Liver (tissue), 3 donors: ENCODE measurements around the gene BAHCC1.

Experiments
- EGR1 ChIP-seq, 2 donors: IDR thresholded peaks; 2 replicates each; pipeline ENCODE4 v1.6.1; 2016 to 2018; ENCODE audit warnings: antibody characterized with exemption in 2 of 2, low read depth in 2 of 2
- GABPA ChIP-seq, 2 donors: IDR thresholded peaks in 1 of 2; conservative IDR thresholded peaks in 1 of 2; 2 replicates each; pipeline ENCODE4 v1.6.1; 2016; ENCODE audit warnings: antibody characterized with exemption in 2 of 2, mild to moderate bottlenecking in 1 of 2, moderate library complexity in 1 of 2
- RAD21 ChIP-seq, 2 donors: IDR thresholded peaks; 2 replicates each; pipeline ENCODE4 v1.6.1; 2016; ENCODE audit warnings: antibody characterized with exemption in 2 of 2, mild to moderate bottlenecking in 2 of 2
- SP1 ChIP-seq: IDR thresholded peaks from 2 replicates; pipeline ENCODE4 v1.6.1; 2018; ENCODE audit warnings: antibody characterized with exemption, mild to moderate bottlenecking
- TAF1 ChIP-seq: conservative IDR thresholded peaks from 2 replicates; pipeline ENCODE4 v1.6.1; 2016; ENCODE audit warnings: antibody characterized with exemption, mild to moderate bottlenecking
- YY1 ChIP-seq: IDR thresholded peaks from 2 replicates; pipeline ENCODE4 v1.6.1; 2016; ENCODE audit warnings: antibody characterized with exemption, mild to moderate bottlenecking
- TF ChIP-seq, protein P1 (sequence below): fragments of 150-350 bp; IDR thresholded peaks from 2 replicates; pipeline ENCODE4 v1.5.1; 2017; ENCODE audit warnings: improper control_type of control experiment, low read depth, low read length; ENCODE audit not compliant: missing input control
- TF ChIP-seq, protein P2 (sequence below): IDR thresholded peaks from 2 replicates; pipeline ENCODE4 v1.6.1; 2016; ENCODE audit warnings: antibody characterized with exemption, mild to moderate bottlenecking
- TF ChIP-seq, protein P3 (sequence below): IDR thresholded peaks from 2 replicates; pipeline ENCODE4 v1.6.1; 2016; ENCODE audit warnings: antibody characterized with exemption
- donor health status: healthy.
- donor health status: healthy.

DNA sequence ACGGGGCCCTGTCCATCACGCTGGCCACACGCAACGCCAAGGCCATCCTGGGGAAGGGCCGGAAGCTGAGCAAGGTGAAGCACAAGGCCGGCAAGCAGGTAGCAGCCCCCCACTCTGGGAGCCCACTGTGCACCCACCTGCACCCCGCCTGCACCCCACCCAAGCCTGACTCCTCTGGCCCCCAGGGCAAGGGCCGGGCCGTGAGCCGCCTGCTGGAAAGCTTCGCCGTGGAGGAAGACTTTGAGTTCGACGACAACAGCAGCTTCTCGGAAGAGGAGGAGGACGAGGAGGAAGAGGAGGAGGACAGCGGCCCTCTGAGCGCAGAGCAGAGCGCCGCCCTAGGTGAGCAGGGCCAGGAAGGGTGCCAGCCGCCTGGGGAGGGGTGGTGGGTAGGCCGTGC, 63.4 kb downstream of the BAHCC1 start:
- TF ChIP-seq RAD21 (IDR thresholded peaks at IDR 0.05): no peak
- TF ChIP-seq, protein P1, sequence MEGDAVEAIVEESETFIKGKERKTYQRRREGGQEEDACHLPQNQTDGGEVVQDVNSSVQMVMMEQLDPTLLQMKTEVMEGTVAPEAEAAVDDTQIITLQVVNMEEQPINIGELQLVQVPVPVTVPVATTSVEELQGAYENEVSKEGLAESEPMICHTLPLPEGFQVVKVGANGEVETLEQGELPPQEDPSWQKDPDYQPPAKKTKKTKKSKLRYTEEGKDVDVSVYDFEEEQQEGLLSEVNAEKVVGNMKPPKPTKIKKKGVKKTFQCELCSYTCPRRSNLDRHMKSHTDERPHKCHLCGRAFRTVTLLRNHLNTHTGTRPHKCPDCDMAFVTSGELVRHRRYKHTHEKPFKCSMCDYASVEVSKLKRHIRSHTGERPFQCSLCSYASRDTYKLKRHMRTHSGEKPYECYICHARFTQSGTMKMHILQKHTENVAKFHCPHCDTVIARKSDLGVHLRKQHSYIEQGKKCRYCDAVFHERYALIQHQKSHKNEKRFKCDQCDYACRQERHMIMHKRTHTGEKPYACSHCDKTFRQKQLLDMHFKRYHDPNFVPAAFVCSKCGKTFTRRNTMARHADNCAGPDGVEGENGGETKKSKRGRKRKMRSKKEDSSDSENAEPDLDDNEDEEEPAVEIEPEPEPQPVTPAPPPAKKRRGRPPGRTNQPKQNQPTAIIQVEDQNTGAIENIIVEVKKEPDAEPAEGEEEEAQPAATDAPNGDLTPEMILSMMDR: no peak
- TF ChIP-seq YY1: no peak
- TF ChIP-seq GABPA (IDR thresholded peaks at IDR 0.05 in 1 of 2, conservative IDR thresholded peaks at IDR 0.05 in 1 of 2): no peak
- TF ChIP-seq, protein P2, sequence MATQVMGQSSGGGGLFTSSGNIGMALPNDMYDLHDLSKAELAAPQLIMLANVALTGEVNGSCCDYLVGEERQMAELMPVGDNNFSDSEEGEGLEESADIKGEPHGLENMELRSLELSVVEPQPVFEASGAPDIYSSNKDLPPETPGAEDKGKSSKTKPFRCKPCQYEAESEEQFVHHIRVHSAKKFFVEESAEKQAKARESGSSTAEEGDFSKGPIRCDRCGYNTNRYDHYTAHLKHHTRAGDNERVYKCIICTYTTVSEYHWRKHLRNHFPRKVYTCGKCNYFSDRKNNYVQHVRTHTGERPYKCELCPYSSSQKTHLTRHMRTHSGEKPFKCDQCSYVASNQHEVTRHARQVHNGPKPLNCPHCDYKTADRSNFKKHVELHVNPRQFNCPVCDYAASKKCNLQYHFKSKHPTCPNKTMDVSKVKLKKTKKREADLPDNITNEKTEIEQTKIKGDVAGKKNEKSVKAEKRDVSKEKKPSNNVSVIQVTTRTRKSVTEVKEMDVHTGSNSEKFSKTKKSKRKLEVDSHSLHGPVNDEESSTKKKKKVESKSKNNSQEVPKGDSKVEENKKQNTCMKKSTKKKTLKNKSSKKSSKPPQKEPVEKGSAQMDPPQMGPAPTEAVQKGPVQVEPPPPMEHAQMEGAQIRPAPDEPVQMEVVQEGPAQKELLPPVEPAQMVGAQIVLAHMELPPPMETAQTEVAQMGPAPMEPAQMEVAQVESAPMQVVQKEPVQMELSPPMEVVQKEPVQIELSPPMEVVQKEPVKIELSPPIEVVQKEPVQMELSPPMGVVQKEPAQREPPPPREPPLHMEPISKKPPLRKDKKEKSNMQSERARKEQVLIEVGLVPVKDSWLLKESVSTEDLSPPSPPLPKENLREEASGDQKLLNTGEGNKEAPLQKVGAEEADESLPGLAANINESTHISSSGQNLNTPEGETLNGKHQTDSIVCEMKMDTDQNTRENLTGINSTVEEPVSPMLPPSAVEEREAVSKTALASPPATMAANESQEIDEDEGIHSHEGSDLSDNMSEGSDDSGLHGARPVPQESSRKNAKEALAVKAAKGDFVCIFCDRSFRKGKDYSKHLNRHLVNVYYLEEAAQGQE: no peak
- no peak for TF ChIP-seq SP1
- TF ChIP-seq TAF1: no peak
- TF ChIP-seq, protein P3, sequence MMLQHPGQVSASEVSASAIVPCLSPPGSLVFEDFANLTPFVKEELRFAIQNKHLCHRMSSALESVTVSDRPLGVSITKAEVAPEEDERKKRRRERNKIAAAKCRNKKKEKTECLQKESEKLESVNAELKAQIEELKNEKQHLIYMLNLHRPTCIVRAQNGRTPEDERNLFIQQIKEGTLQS: no peak
- TF ChIP-seq EGR1 (IDR thresholded peaks at IDR 0.05; ENCODE audit: low read depth in 2 of 2): no peak
